Activated CD8-positive, alpha-beta T cell treated with anti-CD3 and anti-CD28 coated beads for 36 hours (primary cell): ENCODE results near the gene MVK. TPM values are rescaled to one million over a fixed set of nuclear protein-coding genes. Genes with fewer than 3 reads are reported as not detected.

Source experiments
- ATAC-seq: fragments of 200-7000 bp; cut with Tn5 transposase; one replicate; pipeline ENCODE4 v1.10.0; 2021; ENCODE audit warnings: mild to moderate bottlenecking, moderate library complexity
- CTCF ChIA-PET: fragments of 350-600 bp; sonication (Branson Sonifier 250); formaldehyde crosslinking; loops from one replicate; lab custom pipeline; 2021; ENCODE audit warnings: antibody characterized with exemption; lab: Charles Lee
- POLR2A ChIA-PET: fragments of 350-600 bp; sonication (Branson Sonifier 250); formaldehyde crosslinking; loops from one replicate; lab custom pipeline; 2021; ENCODE audit warnings: antibody characterized with exemption; lab: Charles Lee
- DNase-seq: peaks from one replicate; pipeline ENCODE4 v3.0.0-alpha.2; 2020
- H3K27ac Mint-ChIP-seq: one replicate; pipeline ENCODE4 v1.8.0; 2021; ENCODE audit warnings: mild to moderate bottlenecking, mixed read lengths
- H3K27me3 Mint-ChIP-seq: one replicate; pipeline ENCODE4 v1.8.0; 2021; ENCODE audit warnings: mixed read lengths
- H3K36me3 Mint-ChIP-seq: one replicate; pipeline ENCODE4 v1.8.0; 2021; ENCODE audit warnings: low read depth, mixed read lengths
- H3K4me1 Mint-ChIP-seq: one replicate; pipeline ENCODE4 v1.8.0; 2021; ENCODE audit warnings: low read depth, mixed read lengths
- H3K4me3 Mint-ChIP-seq: one replicate; pipeline ENCODE4 v1.8.0; 2021; ENCODE audit warnings: mild to moderate bottlenecking, moderate library complexity, mixed read lengths
- H3K9me3 Mint-ChIP-seq: one replicate; pipeline ENCODE4 v1.8.0; 2021; ENCODE audit warnings: mixed read lengths
- CTCF ChIP-seq: fragments of 200-600 bp; IDR thresholded peaks from one replicate; pipeline ENCODE4 v1.8.0; 2022; ENCODE audit warnings: antibody characterized with exemption, mild to moderate bottlenecking
- intact Hi-C: fragments of 100-400 bp; cut with micrococcal nuclease; formaldehyde crosslinking; loops from one replicate; pipeline ENCODE4 v1.10.0; 2022
- total RNA-seq, 2 experiments: library from RNA; stranded (reverse); gene quantifications; one replicate each; pipeline ENCODE4 v1.2.3, GENCODE V29; 2021

MVK gene
- total RNA-seq, 2 experiments from 2014 or later, result 16.2 to 19.8 TPM

- intact Hi-C loops, result no loop called here
- Mint-ChIP-seq H3K27ac (no peak overlapping the region), H3K4me3 (no peak overlapping the region), H3K4me1 (no peaks in the 10 kb centered on the region), H3K27me3 (no peaks in the 10 kb centered on the region), H3K36me3 (peaks cover 38% of the 10 kb centered on the region), H3K9me3 (peaks cover 8% of the 10 kb centered on the region)
- ATAC-seq (no peak), DNase-seq (no peak)
- ChIA-PET CTCF (interaction anchor here (0.9 kb wide), 1 partner anchor 242 kb away, joined by 4 read pairs; no protein-coding TSS in a partner anchor), POLR2A (no interaction called here)
- no peak for TF ChIP-seq CTCF
These were observed 10.0 kb upstream of the MVK start for GRCh38 chr12:109563291-109564284.

- Mint-ChIP-seq H3K9me3 (peaks cover 8% of the 10 kb centered on the region), H3K27ac (no peak overlapping the region), H3K4me1 (peaks cover 7% of the 10 kb centered on the region), H3K36me3 (peaks cover 44% of the 10 kb centered on the region), H3K27me3 (no peaks in the 10 kb centered on the region), H3K4me3 (no peak overlapping the region)
- no peak for TF ChIP-seq CTCF
- DNase-seq (no peak), ATAC-seq (no peak)
- intact Hi-C loops, result no loop called here
- POLR2A ChIA-PET, result no interaction called here
- CTCF ChIA-PET, result no interaction called here
These were observed 7.2 kb upstream of the MVK start for GRCh38 chr12:109566424-109566823.

GRCh38 chr12:109567296-109567695 is 6.3 kb upstream of the MVK start:
- H3K27me3 Mint-ChIP-seq, result no peaks in the 10 kb centered on the region
- H3K9me3 Mint-ChIP-seq, result peaks cover 3% of the 10 kb centered on the region
- DNase-seq (no peak), ATAC-seq (no peak)
- H3K4me3 Mint-ChIP-seq, result no peak overlapping the region
- ChIA-PET POLR2A (interaction anchor here (0.7 kb wide), 1 partner anchor 291 kb away, joined by 4 read pairs; no protein-coding TSS in a partner anchor), CTCF (interaction anchor here (0.6 to 0.8 kb wide), 2 partner anchors 30 to 207 kb away, joined by 3 read pairs; no protein-coding TSS in a partner anchor)
- H3K27ac Mint-ChIP-seq, result no peak overlapping the region
- no peak for TF ChIP-seq CTCF
- intact Hi-C loops, result no loop called here
- H3K4me1 Mint-ChIP-seq, result peaks cover 12% of the 10 kb centered on the region
- peaks cover 40% of the 10 kb centered on the region for H3K36me3 Mint-ChIP-seq

- DNase-seq (no peak), ATAC-seq (no peak)
- Mint-ChIP-seq H3K27ac (no peak overlapping the region), H3K4me3 (no peak overlapping the region), H3K36me3 (peaks cover 39% of the 10 kb centered on the region), H3K27me3 (no peaks in the 10 kb centered on the region), H3K9me3 (peaks cover 1% of the 10 kb centered on the region), H3K4me1 (peaks cover 19% of the 10 kb centered on the region)
- ChIA-PET CTCF (interaction anchor here (0.6 to 0.8 kb wide), 2 partner anchors 29 to 206 kb away, joined by 3 read pairs; no protein-coding TSS in a partner anchor), POLR2A (no interaction called here)
- intact Hi-C loops, result no loop called here
- no peak for TF ChIP-seq CTCF
These were observed 5.6 kb upstream of the MVK start for GRCh38 chr12:109567967-109568366.

- no peak for ATAC-seq
- Mint-ChIP-seq H3K27me3 (no peaks in the 10 kb centered on the region), H3K36me3 (peaks cover 35% of the 10 kb centered on the region), H3K9me3 (peaks cover 2% of the 10 kb centered on the region), H3K4me3 (no peak overlapping the region), H3K27ac (no peak overlapping the region), H3K4me1 (peaks cover 20% of the 10 kb centered on the region)
- no peak for DNase-seq
- ChIA-PET CTCF (interaction anchor here (1.0 kb wide), 1 partner anchor 29 kb away, joined by 4 read pairs; no protein-coding TSS in a partner anchor), POLR2A (no interaction called here)
- intact Hi-C loops, result no loop called here
- TF ChIP-seq CTCF, result no peak
These were observed 5.1 kb upstream of the MVK start for GRCh38 chr12:109568486-109568885.
